ENCODE results near the gene FHAD1. TPM values are rescaled to one million over a fixed set of nuclear protein-coding genes. Genes with fewer than 3 reads are reported as not detected.
A peak's percentile ranks its signal among the peaks of the same experiment; 100 is the strongest.

FHAD1 gene
- total and polyA plus RNA-seq, 2 donors (not counting 1 experiment from before 2014, with no cell fraction given): not detected

- peaks cover 51% of the 10 kb centered on the region for H3K4me1 Mint-ChIP-seq
- peaks cover 28 to 55% of the 10 kb centered on the region in 2 donors for H3K4me1 ChIP-seq (ENCODE audit: control insufficient read depth in 2 of 2, insufficient read depth in 2 of 2, low read length in 2 of 2)
- H3K9me3 ChIP-seq (ENCODE audit: control extremely low read depth in 1 of 3, control insufficient read depth in 2 of 3, insufficient read depth in 1 of 3, low read length in 2 of 3): peaks cover 0 to 2% (median 0%) of the 10 kb centered on the region in 3 donors
- ATAC-seq (ENCODE audit: low read depth) (no peak), DNase-seq (peak; percentile 53)
- peak overlapping the region; percentile 58 to 87 (median 84) for H3K4me3 ChIP-seq (ENCODE audit: control extremely low read depth in 1 of 5, extremely low read depth in 1 of 5, insufficient read depth in 1 of 5, low read depth in 2 of 5, low read length in 4 of 5)
- H3K4me3 Mint-ChIP-seq: peak overlapping the region; percentile 94
- peaks cover 0 to 9% of the 10 kb centered on the region in 2 experiments for H3K36me3 ChIP-seq (replicated peaks in 1 of 2; ENCODE audit: control extremely low read depth in 1 of 2, control insufficient read depth in 1 of 2, extremely low read depth in 1 of 2, insufficient read depth in 2 of 2, low read length in 1 of 2)
- ChIA-PET CTCF (no interaction called here), POLR2A (interaction anchor here (1.1 kb wide), 1 partner anchor 18 kb away, joined by 3 read pairs; no protein-coding TSS in a partner anchor)
- peak overlapping the region; percentile 97 for H3K9ac ChIP-seq (ENCODE audit: low read length)
- peak overlapping the region; percentile 28 to 86 for H3K27ac ChIP-seq (ENCODE audit: low read length in 2 of 2)
- H3K9me3 Mint-ChIP-seq (ENCODE audit: insufficient read depth): no peaks in the 10 kb centered on the region
- no peak for TF ChIP-seq EZH2 (IDR thresholded peaks at IDR 0.05; ENCODE audit: borderline replicate concordance, insufficient read depth, low read depth, low read length, poor library complexity, severe bottlenecking)
- TF ChIP-seq, protein P1, sequence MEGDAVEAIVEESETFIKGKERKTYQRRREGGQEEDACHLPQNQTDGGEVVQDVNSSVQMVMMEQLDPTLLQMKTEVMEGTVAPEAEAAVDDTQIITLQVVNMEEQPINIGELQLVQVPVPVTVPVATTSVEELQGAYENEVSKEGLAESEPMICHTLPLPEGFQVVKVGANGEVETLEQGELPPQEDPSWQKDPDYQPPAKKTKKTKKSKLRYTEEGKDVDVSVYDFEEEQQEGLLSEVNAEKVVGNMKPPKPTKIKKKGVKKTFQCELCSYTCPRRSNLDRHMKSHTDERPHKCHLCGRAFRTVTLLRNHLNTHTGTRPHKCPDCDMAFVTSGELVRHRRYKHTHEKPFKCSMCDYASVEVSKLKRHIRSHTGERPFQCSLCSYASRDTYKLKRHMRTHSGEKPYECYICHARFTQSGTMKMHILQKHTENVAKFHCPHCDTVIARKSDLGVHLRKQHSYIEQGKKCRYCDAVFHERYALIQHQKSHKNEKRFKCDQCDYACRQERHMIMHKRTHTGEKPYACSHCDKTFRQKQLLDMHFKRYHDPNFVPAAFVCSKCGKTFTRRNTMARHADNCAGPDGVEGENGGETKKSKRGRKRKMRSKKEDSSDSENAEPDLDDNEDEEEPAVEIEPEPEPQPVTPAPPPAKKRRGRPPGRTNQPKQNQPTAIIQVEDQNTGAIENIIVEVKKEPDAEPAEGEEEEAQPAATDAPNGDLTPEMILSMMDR (IDR thresholded peaks at IDR 0.05): no peak
- peak overlapping the region; percentile 62 for H2AFZ ChIP-seq (ENCODE audit: insufficient read depth, low read depth, low read length, poor library complexity, severe bottlenecking)
- 0% methylated on average over 53 of the region's 53 CpGs for WGBS (ENCODE audit: insufficient coverage)
- H4K20me1 ChIP-seq (ENCODE audit: control insufficient read depth, insufficient read depth, low read length, poor library complexity, severe bottlenecking): peaks cover 54% of the 10 kb centered on the region
- intact Hi-C loops (cut with micrococcal nuclease): no loop called here
- no peaks in the 10 kb centered on the region for H3K27me3 Mint-ChIP-seq
- peaks cover 54% of the 10 kb centered on the region for H3K79me2 ChIP-seq (ENCODE audit: control insufficient read depth, insufficient read depth, low read length)
- no peaks in the 10 kb centered on the region for H3K27me3 ChIP-seq (replicated peaks in 1 of 4; ENCODE audit: control extremely low read depth in 1 of 4, control insufficient read depth in 3 of 4, insufficient read depth in 4 of 4, low read length in 3 of 4)
- peak overlapping the region; percentile 97 for H3K4me2 ChIP-seq (replicated peaks; ENCODE audit: low read depth, low read length, poor library complexity, severe bottlenecking)
- H3K27ac Mint-ChIP-seq: peak overlapping the region; percentile 73
Observed at GRCh38 chr1:15410223-15410883, 163.3 kb downstream of the FHAD1 start.

DNA sequence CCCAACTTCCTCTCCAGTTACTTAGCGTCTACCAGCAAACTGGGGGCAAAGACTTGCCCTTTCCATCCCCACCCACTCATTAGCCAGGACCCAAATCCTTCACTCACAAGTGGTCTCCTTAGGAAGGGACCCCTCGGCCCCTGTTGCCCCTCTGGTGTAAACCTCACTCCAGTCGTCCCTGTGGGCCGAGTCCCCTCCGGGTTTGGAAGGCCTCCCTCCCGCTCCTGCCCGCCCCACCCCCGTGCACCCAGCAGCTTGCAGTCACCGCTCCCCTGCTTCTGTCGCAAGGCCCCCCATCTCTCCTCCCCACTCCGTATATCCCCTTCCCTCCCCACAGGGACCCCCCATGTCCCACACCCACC lies 163.8 kb downstream of the FHAD1 start:
- TF ChIP-seq EZH2 (IDR thresholded peaks at IDR 0.05; ENCODE audit: borderline replicate concordance, insufficient read depth, low read depth, low read length, poor library complexity, severe bottlenecking): no peak
- TF ChIP-seq, protein P1 (IDR thresholded peaks at IDR 0.05): no peak
- DNase-seq: no peak
- peaks cover 0 to 2% (median 0%) of the 10 kb centered on the region in 3 donors for H3K9me3 ChIP-seq (ENCODE audit: control extremely low read depth in 1 of 3, control insufficient read depth in 2 of 3, insufficient read depth in 1 of 3, low read length in 2 of 3)
- H3K27ac ChIP-seq (ENCODE audit: low read length in 2 of 2): peak overlapping the region; percentile 43 to 86
- POLR2A ChIA-PET: no interaction called here
- H3K9ac ChIP-seq (ENCODE audit: low read length): peak overlapping the region; percentile 97
- peaks cover 60% of the 10 kb centered on the region for H3K79me2 ChIP-seq (ENCODE audit: control insufficient read depth, insufficient read depth, low read length)
- Mint-ChIP-seq H3K4me3 (peak overlapping the region; percentile 94), H3K4me1 (peaks cover 56% of the 10 kb centered on the region), H3K27ac (peak overlapping the region; percentile 73), H3K9me3 (ENCODE audit: insufficient read depth) (no peaks in the 10 kb centered on the region), H3K27me3 (no peaks in the 10 kb centered on the region)
- 7% methylated on average over 11 of the region's 11 CpGs for WGBS (ENCODE audit: insufficient coverage)
- peak overlapping the region; percentile 97 for H3K4me2 ChIP-seq (replicated peaks; ENCODE audit: low read depth, low read length, poor library complexity, severe bottlenecking)
- peaks cover 0 to 9% of the 10 kb centered on the region in 2 experiments for H3K36me3 ChIP-seq (replicated peaks in 1 of 2; ENCODE audit: control extremely low read depth in 1 of 2, control insufficient read depth in 1 of 2, extremely low read depth in 1 of 2, insufficient read depth in 2 of 2, low read length in 1 of 2)
- H3K4me1 ChIP-seq (ENCODE audit: control insufficient read depth in 2 of 2, insufficient read depth in 2 of 2, low read length in 2 of 2): peaks cover 33 to 60% of the 10 kb centered on the region in 2 donors
- intact Hi-C loops (cut with micrococcal nuclease): no loop called here
- peaks cover 60% of the 10 kb centered on the region for H4K20me1 ChIP-seq (ENCODE audit: control insufficient read depth, insufficient read depth, low read length, poor library complexity, severe bottlenecking)
- no peak for ATAC-seq (ENCODE audit: low read depth)
- CTCF ChIA-PET: no interaction called here
- peak overlapping the region; percentile 62 for H2AFZ ChIP-seq (ENCODE audit: insufficient read depth, low read depth, low read length, poor library complexity, severe bottlenecking)
- H3K27me3 ChIP-seq (replicated peaks in 1 of 4; ENCODE audit: control extremely low read depth in 1 of 4, control insufficient read depth in 3 of 4, insufficient read depth in 4 of 4, low read length in 3 of 4): no peaks in the 10 kb centered on the region
- peak overlapping the region; percentile 58 to 87 (median 84) for H3K4me3 ChIP-seq (ENCODE audit: control extremely low read depth in 1 of 5, extremely low read depth in 1 of 5, insufficient read depth in 1 of 5, low read depth in 2 of 5, low read length in 4 of 5)
